Stimulated activated CD4-positive, alpha-beta T cell treated with anti-CD3 and anti-CD28 coated beads, TNF-alpha, amount 100 ng/mL, for 4 hours (primary cell): ENCODE measurements around the gene CDC42EP1.

Experiments used
- DNase-seq, 3 experiments: peaks; one replicate each; pipeline ENCODE4 v3.0.0-alpha.2; 2020; ENCODE audit warnings: low read depth in 3 of 3

CDC42EP1 gene

DNA sequence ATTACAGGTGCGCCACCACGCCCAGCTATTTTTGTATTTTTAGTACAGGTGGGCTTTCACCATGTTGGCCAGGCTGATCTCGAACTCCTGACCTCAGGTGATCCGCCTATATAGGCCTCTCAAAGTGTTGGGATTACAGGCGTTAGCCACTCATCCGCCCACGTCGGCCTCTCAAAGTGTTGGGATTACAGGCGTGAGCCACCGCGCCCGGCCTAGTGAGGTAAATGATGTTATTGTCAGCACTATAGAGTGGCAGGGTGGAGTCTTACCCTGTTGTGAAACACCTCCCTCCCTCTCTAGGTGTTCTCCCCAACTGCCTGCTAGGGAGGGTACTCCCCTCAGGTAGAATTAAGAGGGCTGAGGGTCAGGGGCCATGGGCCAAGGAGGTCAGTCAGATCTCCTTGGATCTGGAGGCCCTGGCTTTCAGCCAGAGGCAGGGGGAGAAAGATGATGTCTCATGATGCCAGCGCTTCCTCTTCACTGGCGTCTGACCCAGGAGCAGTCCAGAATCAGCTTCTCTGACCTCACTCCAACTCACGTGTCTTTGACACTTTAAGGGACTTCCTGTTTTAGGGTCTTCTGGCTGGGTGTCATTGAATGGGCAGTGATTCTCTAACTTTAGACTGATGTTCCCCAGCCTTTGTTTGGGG lies 50.3 kb downstream of the CDC42EP1 start:
- DNase-seq: no peak

DNA sequence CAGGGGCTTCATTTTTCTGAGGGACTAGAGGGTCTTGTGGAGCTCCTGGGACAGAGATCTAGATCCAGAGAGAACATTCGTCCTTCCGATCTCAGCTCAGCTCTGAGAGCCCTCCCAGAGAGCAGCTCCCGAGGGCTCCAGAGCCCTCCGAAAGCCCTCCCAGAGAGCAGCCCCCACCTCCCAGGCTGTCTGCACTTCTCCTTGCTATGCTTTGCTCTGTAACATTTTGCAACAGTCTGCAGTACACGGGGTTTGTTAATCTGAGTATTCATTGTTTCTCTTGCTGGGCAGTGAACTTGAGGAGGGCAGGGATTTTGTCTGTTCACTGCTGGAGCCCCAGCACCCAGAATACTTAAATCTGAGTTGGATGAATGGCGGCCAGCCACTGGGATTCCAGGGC lies 50.9 kb downstream of the CDC42EP1 start:
- DNase-seq: no peak

DNA sequence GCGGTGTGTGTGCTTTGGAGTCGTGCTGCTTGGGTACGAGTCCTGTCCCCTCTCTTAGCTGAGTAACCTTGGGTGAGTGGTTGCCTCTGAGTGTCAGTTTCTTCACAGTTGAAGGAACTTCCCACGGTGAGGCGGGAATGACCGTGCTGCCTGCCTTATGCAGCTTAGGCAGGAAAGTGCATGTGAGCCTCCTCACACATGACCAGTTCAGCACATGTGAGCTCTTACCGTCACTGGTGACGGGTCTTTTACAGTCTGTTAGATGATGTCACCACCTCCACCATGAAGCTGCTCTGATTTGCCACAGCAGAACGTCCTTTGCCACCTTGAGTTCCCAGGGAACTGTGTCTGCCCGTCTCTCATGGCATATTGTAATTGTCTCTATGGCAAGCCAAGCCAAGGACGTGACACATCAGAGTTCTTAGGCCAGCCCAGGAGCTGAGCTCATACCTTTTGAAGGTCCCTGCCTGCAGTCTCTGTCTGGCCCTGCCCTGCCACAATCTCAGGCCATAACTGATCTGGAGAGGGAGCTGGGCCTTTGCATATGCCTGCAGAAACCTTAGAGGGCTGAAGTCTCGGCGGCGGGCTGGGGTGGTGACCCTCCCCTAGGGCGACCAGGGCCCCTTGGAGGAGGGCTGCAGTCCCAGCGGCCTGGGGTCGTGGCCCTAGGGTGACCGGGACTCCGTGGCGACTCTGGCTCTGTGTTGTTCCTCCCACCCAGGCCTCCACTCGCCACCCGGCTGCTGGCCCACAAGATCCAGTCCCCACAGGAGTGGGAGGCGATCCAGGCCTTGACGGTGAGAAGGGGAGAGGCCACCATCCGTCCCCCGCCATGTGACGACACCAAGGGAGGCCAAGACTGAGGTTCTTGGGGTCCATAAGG lies 56.2 kb downstream of the CDC42EP1 start:
- DNase-seq: no peak

DNA sequence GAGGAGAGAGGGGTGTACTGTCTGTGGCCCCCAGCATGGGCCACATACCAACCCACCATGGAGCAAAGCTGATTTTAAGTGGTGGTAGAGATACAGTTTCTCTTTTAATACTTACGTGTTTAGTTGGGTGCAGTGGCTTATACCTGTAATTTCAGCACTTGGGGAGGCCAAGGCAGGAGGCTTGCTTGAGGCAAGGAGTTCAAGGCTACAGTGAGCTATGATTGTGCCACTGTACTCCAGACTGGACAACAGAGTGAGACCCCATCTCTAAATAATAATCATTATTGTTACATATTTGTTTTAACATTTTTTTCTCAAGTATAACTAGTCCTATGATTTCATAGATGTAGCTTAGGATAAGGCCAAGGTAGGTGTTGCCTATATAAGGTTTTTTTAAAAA lies 57.2 kb downstream of the CDC42EP1 start:
- DNase-seq: no peak

DNA sequence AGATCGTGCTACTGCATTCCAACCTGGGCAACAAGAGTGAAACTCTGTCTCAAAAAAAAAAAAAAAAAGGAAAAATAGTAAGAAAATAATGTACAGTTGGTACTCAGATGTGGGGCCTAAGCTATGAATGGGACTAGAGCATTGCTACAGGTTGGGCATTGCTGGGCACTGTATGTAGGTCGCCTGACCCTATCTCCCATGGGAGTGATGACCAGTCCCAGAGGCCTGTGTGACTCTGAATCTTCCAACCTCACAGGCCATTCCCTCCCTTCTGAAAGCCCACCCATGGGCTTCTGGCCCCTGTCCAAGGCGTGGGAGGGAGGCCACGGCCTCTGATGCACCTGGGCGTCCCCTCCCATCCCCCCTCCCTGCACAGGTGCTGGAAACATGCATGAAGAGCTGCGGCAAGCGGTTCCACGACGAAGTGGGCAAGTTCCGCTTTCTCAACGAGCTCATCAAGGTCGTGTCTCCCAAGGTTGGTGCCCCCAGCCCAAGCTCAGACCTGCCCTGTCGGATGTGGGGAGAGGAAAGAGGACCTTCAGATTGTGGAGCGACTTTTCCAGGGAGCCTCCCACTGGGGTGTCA lies 57.9 kb downstream of the CDC42EP1 start:
- DNase-seq: no peak

DNA sequence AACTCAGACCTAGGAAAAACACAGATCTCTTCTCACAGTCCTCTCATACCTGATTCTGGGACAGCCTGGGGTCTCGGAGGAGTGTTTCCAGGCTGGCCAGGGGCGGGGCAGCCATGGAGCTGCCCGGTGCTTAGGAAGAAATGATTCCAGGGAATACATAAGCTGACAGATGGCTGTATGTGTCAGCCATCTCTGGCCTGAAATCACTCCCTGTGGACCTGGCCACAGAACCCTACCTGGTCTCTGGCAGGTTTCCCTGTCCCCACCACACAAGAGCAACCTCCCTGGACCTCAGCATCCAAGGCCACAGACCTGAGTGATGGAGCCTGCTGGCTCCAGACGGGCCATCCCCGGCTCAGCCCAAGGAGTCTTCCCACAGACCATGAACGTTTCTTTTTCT lies 58.4 kb downstream of the CDC42EP1 start:
- no peak for DNase-seq
